Astrocyte of the spinal cord (primary cell): ENCODE data around the gene CEP120.

Experiments
- DNase-seq: peaks from one replicate; pipeline ENCODE4 v3.0.0; 2011; ENCODE audit warnings: low read depth, low spot score
- H3K4me3 ChIP-seq: 2 replicates; pipeline ENCODE4 v1.5.1; 2011; ENCODE audit warnings: low read depth, mild to moderate bottlenecking, low read length, moderate library complexity
- in situ Hi-C: cut with HindIII; loops from 2 replicates; pipeline ENCODE4 v1.10.0; 2017; ENCODE audit warnings: low sequenced_read_pairs
- TF ChIP-seq, protein P1 (sequence below): IDR thresholded peaks from 2 replicates; pipeline ENCODE4 v1.5.1; 2012; ENCODE audit warnings: low read depth, mild to moderate bottlenecking, low read length, inconsistent platforms

The CEP120 gene

DNA sequence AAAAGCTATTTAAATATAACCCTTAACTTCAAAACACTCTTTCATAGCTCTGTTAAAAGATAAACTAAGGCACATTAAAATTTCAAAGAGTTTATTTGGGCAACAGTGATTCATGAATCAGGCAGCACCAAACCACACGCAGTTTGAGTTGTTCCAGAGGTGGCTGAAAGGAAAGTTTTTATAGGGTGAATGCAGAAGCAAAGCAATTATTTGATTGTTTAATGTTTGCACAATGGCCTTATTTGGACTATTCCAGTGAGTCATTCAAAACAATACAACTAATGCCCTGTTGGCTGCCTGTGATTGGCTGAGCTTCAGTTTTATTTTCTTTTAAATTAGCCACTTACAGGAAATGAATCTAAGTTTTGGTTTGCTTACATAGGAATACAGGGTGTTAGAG, 125.3 kb downstream of the CEP120 start:
- H3K4me3 ChIP-seq, result no peak overlapping the region
- TF ChIP-seq, protein P1, sequence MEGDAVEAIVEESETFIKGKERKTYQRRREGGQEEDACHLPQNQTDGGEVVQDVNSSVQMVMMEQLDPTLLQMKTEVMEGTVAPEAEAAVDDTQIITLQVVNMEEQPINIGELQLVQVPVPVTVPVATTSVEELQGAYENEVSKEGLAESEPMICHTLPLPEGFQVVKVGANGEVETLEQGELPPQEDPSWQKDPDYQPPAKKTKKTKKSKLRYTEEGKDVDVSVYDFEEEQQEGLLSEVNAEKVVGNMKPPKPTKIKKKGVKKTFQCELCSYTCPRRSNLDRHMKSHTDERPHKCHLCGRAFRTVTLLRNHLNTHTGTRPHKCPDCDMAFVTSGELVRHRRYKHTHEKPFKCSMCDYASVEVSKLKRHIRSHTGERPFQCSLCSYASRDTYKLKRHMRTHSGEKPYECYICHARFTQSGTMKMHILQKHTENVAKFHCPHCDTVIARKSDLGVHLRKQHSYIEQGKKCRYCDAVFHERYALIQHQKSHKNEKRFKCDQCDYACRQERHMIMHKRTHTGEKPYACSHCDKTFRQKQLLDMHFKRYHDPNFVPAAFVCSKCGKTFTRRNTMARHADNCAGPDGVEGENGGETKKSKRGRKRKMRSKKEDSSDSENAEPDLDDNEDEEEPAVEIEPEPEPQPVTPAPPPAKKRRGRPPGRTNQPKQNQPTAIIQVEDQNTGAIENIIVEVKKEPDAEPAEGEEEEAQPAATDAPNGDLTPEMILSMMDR, result no peak
- in situ Hi-C loops, result no loop called here
- peak; percentile 19 for DNase-seq

DNA sequence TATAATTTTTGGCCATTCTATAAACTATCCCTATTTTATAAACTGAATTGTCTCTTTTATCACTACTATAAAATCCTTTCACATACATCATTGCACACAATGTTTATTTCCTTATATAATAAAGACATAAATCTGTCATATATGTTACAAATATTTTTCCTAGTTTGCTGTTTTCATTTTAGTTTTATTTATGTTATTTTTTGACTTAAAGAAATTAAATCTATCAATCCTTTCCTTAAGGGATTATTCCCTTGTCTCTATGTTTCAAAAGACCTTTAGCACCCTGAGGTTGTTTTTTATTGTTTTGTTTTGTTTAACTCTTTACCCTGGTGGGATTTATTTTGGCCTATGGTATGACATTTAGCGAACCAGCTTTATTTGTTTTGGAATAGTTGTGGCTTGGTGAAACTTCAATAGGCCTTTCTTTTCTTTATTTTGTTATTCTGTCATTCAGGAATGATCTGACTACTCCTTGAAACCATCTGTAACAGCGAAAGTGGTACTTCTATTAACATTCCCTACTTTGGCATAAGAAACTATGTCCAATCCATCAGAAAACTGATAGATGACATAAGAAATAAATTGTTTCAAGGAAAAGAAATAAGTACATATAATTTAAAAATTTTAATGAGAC, 125.9 kb downstream of the CEP120 start:
- TF ChIP-seq, protein P1, result no peak
- in situ Hi-C loops, result no loop called here
- DNase-seq, result peak; percentile 1

More for the DNA sequence above, 125.9 kb downstream of the CEP120 start:
- no peak overlapping the region for H3K4me3 ChIP-seq
